PFSK-1 (cell line): ENCODE results near the gene FAM13A.
A peak's percentile ranks its signal among the peaks of the same experiment; 100 is the strongest.

Experiments
- FOXP2 ChIP-seq: optimal IDR thresholded peaks from 2 replicates; pipeline ENCODE3; 2011; ENCODE audit warnings: borderline replicate concordance, control low read depth, inconsistent platforms; ENCODE audit not compliant: insufficient read depth; ENCODE audit errors: extremely low read length, extremely low read depth
- POLR2AphosphoS5 ChIP-seq: IDR thresholded peaks from 2 replicates; pipeline ENCODE4 v1.6.1; 2012; ENCODE audit warnings: low read depth, mild to moderate bottlenecking, control low read depth, low read length, moderate library complexity
- SIN3A ChIP-seq: IDR thresholded peaks from 2 replicates; pipeline ENCODE4 v1.6.1; 2012; ENCODE audit warnings: mild to moderate bottlenecking, low read length, moderate library complexity, borderline replicate concordance; ENCODE audit not compliant: insufficient read depth
- TAF1 ChIP-seq: IDR thresholded peaks from 2 replicates; pipeline ENCODE4 v1.6.1; 2012; ENCODE audit warnings: low read length, control low read depth, borderline replicate concordance; ENCODE audit not compliant: insufficient read depth
- TF ChIP-seq, protein P1 (sequence below), 2 experiments: IDR thresholded peaks; 2 replicates each; pipeline versions ENCODE4 v1.6.1 to v1.8.0; 2011 to 2012; ENCODE audit warnings: low read depth in 2 of 2, low read length in 2 of 2, control low read depth in 1 of 2, inconsistent platforms in 1 of 2, mild to moderate bottlenecking in 1 of 2, moderate library complexity in 1 of 2; ENCODE audit not compliant: insufficient read depth in 1 of 2

GRCh38 chr4:88765729-88766128 is 291.3 kb downstream of the FAM13A start:
- TF ChIP-seq, protein P1, sequence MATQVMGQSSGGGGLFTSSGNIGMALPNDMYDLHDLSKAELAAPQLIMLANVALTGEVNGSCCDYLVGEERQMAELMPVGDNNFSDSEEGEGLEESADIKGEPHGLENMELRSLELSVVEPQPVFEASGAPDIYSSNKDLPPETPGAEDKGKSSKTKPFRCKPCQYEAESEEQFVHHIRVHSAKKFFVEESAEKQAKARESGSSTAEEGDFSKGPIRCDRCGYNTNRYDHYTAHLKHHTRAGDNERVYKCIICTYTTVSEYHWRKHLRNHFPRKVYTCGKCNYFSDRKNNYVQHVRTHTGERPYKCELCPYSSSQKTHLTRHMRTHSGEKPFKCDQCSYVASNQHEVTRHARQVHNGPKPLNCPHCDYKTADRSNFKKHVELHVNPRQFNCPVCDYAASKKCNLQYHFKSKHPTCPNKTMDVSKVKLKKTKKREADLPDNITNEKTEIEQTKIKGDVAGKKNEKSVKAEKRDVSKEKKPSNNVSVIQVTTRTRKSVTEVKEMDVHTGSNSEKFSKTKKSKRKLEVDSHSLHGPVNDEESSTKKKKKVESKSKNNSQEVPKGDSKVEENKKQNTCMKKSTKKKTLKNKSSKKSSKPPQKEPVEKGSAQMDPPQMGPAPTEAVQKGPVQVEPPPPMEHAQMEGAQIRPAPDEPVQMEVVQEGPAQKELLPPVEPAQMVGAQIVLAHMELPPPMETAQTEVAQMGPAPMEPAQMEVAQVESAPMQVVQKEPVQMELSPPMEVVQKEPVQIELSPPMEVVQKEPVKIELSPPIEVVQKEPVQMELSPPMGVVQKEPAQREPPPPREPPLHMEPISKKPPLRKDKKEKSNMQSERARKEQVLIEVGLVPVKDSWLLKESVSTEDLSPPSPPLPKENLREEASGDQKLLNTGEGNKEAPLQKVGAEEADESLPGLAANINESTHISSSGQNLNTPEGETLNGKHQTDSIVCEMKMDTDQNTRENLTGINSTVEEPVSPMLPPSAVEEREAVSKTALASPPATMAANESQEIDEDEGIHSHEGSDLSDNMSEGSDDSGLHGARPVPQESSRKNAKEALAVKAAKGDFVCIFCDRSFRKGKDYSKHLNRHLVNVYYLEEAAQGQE (IDR thresholded peaks at IDR 0.05; ENCODE audit: insufficient read depth in 1 of 2, low read depth in 2 of 2, low read length in 2 of 2) = peak; percentile 70 to 90
- TF ChIP-seq POLR2AphosphoS5 (no peak), TAF1 (no peak), SIN3A (no peak), FOXP2 (no peak)
